GM21447 (cell line): ENCODE data around the gene MYO9A.

Experiments used
- ATAC-seq: cut with Tn5 transposase; IDR thresholded peaks from one replicate; pipeline ENCODE4 v1.9.1; 2021; ENCODE audit not compliant: unreplicated experiment

The MYO9A gene

GRCh38 chr15:71970435-71970834 is 147.5 kb downstream of the MYO9A start:
- ATAC-seq, result no peak

DNA sequence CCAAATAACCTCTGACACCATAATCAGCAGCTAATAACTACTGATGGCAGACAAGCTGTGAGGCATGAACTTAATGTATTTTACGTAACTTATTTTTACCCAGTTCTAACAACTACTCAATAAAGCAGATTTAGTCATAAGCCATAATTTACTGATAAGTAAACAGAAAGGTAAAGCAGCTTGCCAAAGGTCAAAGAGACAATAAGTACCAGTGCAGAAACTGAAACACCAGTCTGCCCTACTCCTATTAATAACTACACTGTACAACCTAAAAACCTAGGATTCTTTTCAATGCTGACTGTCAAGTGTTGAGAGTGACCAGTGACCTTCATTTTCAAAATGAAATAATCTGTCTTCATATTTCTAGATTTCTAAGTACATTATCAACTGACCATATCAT is 155.4 kb downstream of the MYO9A start:
- ATAC-seq, result no peak

DNA sequence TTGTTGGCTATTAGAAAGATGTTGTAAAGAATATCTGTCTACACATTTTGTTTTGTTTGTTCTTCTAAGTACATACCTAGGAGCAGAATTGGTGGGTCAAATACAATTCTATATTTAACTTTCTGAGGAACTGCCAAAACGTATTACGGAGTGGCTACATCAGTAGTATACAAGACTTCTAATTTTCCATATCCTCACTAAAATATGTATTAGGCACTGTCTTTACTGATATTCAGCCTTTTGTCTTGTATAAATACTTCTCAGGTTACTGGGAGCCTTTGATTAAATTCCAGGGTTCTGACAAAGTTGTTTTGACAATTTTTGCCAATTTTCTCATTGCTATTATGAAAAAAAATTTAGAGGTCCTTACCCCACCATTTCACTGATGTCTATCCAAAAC is 160.9 kb downstream of the MYO9A start:
- no peak for ATAC-seq

DNA sequence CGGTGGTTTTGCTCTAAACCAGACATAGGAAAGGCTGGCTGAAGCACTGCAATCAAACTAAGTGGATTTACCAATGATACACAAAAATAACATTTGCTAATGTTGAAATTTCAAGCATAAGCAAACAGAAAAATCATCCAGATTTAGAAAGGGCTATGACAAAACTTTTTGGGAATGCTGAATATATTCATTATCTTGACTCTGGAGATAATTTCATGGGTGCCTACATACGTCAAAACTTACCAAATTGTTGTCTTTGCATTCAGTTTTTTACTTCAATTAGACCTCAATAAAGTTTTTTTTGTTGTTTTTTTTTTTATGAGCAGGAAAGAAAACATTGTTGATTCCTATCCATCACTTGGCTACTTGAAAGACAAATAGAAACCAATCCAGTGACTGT is 166.8 kb downstream of the MYO9A start:
- no peak for ATAC-seq

GRCh38 chr15:71945012-71945411 is 172.9 kb downstream of the MYO9A start:
- ATAC-seq, result no peak

DNA sequence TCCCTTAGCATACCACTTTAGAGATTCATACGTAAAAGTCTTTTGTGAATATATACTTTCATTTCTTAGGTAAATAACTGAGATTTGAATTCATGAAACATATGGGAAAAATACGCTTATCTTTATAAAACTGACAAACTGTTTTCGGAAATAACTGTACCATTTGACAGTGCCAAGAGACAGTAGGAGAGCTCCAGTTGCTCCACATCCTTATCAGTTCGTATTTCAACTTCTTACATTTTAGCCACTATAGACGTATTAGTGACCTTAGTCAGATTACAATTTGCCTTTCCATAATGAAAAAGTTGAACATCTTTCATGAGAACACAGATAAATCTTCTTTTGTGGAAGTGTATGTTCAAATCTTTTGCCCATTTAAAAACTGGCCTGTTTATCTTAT is 174.1 kb downstream of the MYO9A start:
- ATAC-seq, result no peak

- no peak for ATAC-seq
Observed at GRCh38 chr15:71939981-71940588, 177.9 kb downstream of the MYO9A start.

GRCh38 chr15:71937650-71938311 is 180.2 kb downstream of the MYO9A start:
- ATAC-seq, result no peak

GRCh38 chr15:71934446-71934845 is 183.5 kb downstream of the MYO9A start:
- ATAC-seq, result no peak

DNA sequence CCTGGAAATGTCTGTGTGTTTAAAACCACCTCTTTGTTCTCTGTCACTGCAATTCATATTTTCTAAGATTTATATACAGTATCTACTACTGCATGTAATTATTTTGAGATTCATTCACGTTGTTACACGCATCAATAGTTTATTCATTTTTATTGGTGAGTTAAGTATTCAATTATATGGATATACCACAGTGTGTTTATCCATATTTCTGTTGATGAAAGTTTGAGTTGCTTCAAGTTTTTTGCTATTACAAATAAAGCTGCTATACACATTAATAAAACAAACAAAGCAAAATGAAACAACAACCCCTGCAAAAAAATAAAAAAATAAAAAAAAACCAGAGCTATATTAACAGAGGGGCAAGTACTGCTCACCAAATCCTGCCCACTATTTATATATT is 185.3 kb downstream of the MYO9A start:
- ATAC-seq, result no peak

DNA sequence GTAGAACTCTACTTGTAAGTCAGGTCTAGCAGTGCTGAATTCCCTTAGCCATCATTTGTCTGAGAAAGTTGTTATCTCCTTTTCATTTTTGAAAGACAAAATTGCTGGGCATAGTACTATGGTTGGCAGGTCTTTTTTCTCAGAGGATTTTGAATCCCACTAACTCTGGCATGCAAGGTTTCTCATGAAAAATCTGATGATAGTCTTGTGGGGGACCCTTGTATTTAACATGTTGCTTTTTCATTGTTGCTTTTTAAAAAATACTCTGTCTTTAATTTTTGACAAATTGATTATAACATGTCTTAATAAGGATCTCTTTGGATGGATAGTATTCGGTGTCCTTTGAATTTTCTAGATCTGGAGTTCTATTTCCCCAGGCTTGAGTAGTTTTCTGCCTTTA is 186.7 kb downstream of the MYO9A start:
- no peak for ATAC-seq

DNA sequence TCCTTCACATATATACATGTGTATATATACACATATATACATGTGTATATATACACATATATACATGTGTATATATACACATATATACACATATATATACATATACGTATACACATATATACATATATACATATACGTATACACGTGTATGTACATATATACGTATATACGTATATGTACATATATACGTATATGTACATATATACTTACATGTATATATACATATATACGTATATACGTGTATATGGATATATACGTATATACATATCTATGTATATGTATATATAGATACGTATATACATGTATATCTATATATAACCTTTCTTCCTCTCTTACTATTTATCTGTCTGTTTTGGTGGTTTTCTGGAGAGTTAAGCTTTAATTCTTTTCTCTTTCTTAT is 192.8 kb downstream of the MYO9A start:
- ATAC-seq, result no peak

- no peak for ATAC-seq
Observed at GRCh38 chr15:71921191-71921590, 196.8 kb downstream of the MYO9A start.

GRCh38 chr15:71920573-71920972 is 197.4 kb downstream of the MYO9A start:
- ATAC-seq, result no peak

DNA sequence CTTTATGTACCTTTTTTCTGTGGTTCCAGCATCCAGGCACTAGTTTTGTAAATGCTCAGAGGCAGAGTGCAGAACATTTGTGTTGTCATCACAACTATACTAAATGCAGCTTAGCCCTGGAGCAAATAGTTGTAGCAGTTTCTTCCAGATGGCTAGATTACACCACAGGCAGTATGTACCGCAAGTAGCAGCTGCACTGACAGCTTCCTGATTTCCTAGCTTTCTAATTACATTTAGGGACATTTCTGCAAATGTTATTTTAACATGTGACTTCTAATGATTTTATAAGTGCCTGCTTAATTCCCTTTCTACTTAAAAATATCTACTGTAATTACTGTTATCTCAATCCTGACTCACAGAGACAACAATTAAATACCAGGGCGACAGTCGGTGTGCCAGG is 201.1 kb downstream of the MYO9A start:
- ATAC-seq, result no peak

DNA sequence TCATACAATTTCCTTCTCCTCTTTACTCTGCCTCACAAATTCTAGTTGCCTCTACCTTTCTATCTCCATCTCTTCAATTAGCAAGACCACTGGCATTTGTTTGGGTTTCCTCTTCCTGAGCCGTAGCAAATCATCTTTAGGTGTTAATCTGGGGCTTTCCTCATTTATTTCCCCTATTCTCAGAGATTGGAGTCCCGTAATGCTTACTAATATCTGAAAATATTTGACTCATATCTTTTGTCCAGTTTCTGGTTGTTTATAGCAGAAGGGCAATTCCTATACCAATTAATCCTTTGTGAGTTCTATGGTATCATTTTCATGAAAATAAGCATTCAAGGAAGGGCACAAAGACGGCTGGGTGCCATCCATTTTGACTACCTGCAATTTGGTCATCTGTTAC is 203.9 kb downstream of the MYO9A start:
- no peak for ATAC-seq

DNA sequence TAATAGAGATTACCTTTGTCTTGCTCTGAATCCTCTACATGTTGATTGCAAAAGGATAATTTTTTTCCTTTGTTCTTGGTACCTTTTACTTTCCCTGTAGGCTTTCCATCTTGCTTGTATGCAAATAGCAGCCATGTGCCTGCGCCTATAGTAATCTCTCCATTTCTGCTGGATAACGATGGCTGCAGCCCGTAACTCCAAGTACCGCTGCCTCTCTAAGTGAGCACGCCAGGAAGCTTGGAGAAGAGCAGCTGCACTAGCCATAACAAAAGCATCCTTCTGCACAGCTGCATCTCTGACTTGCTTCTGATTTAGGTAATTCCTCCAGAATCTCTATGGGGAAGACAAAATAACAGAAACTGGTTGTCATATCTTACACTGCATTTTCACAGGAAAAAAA is 218.3 kb downstream of the MYO9A start:
- no peak for ATAC-seq

DNA sequence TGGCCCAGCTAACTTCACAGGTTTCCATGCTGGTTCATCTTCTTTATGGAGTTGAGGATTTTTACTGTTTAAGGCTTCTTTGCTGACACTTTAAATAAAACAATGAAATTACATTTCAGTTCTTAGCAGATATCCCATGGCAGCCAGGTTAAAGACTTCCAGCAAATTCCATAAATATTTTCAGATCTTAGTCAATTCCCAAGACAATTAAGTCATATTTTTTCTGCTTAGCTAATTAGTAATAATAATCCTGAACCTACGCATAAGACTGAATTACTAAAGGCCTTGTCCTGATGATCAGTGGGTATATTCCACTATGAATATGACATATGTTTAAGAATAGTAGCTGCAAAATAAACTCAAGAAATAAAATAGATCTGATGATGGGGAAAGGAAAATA is 224.3 kb downstream of the MYO9A start:
- ATAC-seq, result no peak

- ATAC-seq, result no peak
Observed at GRCh38 chr15:71892335-71892734, 225.6 kb downstream of the MYO9A start.

- no peak for ATAC-seq
Observed at GRCh38 chr15:71891026-71891425, 226.9 kb downstream of the MYO9A start.

GRCh38 chr15:71889947-71890346 is 228.0 kb downstream of the MYO9A start:
- ATAC-seq, result no peak

DNA sequence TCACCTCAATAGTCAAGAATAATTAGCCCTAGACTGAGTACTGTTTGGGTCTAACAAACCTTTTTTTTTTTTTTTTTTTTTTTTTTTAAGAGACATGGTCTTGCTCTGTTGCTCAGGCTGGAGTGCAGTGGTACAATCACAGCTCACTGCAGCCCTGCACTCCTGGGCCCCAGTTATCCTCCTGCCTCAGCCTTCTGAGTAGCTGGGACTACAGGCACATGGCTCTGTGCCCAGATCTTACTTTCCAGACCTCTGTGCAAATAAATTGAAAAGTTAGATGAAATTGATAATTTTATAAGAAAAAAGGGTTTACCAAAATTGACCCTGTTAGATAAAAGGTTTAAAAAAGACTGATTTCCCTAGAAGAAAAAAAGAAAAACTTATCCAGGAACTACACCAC is 228.6 kb downstream of the MYO9A start:
- ATAC-seq, result no peak

DNA sequence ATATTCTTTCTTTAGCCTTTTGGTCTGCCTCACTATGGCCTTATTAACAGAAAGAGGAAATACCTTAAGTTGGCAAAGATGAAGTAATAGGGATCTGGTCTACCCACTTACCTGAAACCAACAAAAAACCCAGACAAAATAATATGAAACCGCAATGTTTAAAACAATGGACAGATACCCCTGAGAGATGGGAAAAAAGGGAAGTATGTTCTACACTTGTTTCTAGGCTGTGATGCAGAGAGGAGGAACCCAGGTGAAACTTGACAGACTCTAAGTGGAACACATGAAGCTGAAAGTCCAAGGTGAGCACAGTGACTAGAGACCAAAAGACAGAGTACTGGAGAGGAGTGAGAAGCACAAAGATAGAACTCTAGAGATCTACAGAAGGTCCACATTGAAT is 229.2 kb downstream of the MYO9A start:
- ATAC-seq, result peak; percentile 72
